Activated T-helper 1 cell treated with Interleukin-2 at 50 U/mL for 16 hours (primary cell): Measurements from ENCODE around the gene TNRC6C.

Experiments
- DNase-seq: peaks from one replicate; pipeline ENCODE4 v3.0.0-alpha.2; 2020; ENCODE audit warnings: low read depth

TNRC6C gene, protein sequence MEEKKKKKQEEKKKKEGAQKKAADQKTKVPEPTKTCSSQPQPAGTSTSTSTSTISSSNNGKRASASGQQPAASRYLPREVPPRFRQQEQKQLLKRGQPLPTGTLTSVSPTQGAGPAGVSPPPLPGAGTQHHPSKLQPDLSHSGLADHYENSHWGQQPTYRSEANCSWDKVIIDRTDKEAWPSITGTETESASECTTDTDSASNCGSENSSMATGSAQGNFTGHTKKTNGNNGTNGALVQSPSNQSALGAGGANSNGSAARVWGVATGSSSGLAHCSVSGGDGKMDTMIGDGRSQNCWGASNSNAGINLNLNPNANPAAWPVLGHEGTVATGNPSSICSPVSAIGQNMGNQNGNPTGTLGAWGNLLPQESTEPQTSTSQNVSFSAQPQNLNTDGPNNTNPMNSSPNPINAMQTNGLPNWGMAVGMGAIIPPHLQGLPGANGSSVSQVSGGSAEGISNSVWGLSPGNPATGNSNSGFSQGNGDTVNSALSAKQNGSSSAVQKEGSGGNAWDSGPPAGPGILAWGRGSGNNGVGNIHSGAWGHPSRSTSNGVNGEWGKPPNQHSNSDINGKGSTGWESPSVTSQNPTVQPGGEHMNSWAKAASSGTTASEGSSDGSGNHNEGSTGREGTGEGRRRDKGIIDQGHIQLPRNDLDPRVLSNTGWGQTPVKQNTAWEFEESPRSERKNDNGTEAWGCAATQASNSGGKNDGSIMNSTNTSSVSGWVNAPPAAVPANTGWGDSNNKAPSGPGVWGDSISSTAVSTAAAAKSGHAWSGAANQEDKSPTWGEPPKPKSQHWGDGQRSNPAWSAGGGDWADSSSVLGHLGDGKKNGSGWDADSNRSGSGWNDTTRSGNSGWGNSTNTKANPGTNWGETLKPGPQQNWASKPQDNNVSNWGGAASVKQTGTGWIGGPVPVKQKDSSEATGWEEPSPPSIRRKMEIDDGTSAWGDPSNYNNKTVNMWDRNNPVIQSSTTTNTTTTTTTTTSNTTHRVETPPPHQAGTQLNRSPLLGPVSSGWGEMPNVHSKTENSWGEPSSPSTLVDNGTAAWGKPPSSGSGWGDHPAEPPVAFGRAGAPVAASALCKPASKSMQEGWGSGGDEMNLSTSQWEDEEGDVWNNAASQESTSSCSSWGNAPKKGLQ (N-terminal part only)

GRCh38 chr17:77957857-77958715 lies at the start of gene TNRC6C:
Gene TNRC6C (plus strand): TSS chr17:77958703. CDS start chr17:78004207, 45,504 bp downstream.
- DNase-seq = peak; percentile 100

GRCh38 chr17:77909236-77909635 lies 49.3 kb upstream of the TNRC6C start:
- DNase-seq = no peak

DNA sequence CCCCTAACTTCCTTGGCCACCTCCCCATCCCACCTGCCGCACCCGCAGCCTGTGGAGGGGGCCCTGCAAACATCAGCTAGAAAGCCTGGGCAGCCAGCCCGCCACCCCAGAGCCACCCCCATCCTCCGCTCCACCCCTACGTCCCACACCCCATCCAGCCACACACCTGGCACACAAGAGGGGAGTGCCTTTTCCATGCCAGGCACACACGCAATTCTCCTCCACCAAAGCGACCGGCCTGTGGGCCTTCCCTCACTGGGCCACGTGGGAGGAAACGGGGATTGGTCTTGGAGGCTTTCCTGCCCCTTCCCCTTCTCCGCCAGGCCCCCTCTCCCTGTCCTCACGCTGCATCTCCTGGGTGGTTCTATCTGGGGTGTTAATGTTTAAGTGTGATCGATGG lies 48.7 kb upstream of the TNRC6C start:
- no peak for DNase-seq

- DNase-seq = no peak
Observed at GRCh38 chr17:77914385-77915254, 43.9 kb upstream of the TNRC6C start.

DNA sequence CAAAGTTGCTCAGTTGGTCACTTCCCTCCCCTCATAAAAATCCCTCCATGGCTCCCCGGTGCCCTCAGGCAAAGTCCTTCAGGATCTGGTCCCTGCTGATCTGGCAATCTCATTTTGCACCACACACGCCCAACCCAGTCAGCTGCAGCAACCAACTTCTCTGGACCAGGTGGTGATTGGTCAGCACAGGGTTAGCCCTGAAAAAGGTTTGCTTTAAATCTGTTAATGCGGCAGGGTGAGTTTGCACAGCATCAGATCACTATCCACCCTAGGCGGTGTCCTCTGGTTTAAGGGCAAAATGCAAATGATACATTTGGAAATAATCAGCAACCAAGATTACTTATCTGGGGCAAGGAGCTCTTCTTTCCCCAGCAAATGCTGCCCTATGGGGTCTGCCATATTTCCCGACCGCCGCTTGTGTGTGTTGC lies 42.9 kb upstream of the TNRC6C start:
- no peak for DNase-seq

GRCh38 chr17:77916264-77916663 lies 42.2 kb upstream of the TNRC6C start:
- DNase-seq = no peak

DNA sequence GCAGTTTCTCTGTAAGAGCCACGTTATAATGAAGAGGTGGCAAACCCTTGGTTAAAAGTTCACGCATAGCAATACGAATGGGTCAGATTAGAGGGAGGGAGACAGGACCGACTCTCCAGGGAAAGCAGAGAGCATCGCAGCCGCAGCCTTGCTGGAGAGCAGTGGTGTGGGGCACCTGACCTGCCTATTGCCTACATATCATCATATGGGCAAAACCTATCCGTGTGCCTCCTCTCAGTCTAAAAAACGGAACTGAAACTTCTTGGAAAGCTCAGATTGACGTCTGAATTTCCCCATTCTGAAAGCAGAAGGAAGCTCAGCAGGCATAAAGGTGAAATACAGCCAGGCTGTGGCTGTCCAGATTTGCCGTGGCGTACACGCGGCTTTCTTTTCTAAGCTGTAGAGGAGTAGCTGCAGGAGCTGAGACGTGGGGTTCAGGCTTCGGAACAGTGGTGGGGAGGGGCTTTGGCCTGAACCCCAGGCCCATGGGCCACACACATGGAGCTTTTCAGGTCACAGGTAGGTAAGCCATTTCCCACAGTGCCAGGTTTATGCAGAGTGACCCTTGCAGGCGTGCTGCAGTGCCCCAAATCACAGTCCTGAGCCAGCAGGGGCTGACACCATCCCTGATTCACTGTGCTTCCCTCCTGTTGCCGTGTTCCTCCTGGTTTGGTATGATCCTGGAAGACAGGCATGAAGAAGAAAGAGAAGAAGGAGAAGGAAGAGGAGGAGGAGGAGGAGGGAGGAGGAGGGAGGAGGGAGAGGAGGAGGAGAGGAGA lies 41.6 kb upstream of the TNRC6C start:
- DNase-seq = no peak

- no peak for DNase-seq
Observed at GRCh38 chr17:77919276-77919675, 39.2 kb upstream of the TNRC6C start.

- DNase-seq = no peak
Observed at GRCh38 chr17:77923135-77923534, 35.4 kb upstream of the TNRC6C start.

DNA sequence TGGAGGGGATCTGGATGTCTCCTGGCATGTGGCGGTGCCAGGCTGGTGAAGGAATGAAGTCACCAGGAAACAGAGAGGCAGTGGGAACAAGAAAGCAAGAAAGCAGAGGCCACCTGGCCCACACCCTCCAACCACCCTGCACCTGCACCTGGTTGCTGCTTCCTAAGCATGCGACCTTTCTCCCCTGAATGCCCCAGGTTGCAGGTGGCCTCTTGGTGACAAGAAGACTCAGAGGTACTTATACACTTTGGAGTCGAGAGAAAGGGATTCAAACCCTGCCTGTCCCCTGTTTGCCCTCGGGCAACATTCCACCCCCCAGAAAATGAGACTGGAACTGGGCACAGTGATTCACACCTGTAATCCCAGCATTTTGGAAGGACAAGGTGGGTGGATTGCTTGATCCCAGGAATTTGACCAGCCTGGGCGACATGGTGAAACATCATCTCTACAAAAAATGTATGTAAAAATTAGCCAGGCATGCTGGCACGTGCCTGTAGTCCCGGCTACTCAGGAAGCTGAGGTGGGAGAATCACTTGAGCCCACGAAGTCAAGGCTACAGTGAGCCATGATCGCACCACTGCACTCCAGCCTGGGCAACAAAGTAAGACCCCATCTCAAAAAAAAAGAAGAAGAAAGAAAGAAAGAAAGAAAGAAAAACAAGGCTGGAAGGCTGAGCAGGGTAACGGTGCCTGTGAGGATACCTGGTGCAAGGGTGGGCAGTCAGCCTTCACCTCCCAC lies 34.6 kb upstream of the TNRC6C start:
- DNase-seq = no peak

GRCh38 chr17:77924757-77925336 lies 33.7 kb upstream of the TNRC6C start:
- no peak for DNase-seq

DNA sequence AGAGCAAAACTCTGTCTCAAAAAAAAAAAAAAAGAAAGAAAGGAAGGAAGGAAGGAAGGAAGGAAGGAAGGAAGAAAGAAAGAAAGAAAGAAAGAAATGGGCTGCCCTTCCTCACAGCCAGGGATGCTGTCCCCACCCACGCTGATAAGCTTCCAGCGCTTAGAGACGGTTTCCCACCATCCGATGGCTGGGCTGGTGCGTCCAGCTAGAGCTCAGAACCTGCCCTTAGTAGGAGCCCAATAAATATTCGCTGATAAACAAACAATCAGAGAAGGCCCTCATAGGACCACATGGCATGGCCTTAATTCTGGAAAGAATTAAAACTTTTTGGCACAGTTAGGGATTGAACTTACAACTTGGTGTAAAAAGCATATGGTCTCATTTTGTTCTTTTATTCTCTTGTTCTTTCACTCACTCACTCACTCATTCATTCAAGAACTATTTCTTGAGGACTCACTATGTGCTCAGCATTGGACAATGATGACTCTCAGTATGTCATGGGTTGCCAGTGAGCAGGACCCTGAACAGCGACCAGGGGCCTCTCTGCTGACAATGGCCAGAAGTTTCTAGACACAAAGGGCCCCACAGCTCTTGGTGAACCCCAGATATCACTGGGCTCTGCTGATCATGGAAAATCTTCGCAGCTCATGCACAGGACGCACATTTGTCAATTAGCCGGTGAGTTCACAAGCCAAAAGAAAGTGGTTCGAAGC lies 32.5 kb upstream of the TNRC6C start:
- no peak for DNase-seq

GRCh38 chr17:77926981-77927380 lies 31.5 kb upstream of the TNRC6C start:
- no peak for DNase-seq

DNA sequence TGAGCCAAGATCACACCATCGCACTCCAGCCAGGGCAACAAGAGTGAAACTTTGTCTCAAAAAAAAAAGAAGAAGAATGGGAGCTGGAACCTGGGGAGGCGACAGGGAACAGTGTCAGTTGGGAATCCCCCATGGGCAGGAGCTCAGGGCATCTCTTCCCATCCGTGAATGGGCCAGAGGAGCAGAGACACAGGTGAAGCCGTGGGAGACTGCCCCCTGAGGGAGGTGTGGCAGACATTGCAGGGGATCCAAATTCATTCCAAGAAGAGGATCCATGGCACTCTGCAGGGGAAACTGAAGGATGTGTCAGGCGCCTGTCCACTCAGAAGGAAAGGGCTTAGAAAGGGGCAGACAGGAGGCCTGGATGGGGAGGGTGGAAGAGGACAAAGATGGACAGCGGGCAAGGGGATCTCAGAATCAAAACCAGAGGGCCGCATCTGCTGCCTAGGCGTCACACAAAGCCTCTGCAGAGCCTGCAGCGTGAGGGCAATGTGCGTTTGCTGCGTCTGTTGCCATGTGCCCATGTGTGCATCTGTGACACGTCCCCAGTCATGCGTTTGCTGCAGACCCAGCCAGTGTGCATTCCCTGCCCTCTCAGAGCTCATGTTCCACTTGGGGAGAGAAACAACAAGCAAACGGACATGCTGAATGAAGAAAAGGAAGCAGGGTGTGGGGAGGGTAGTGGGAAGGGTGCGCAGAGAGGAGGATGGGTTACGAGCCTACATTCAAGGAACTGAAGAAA lies 30.6 kb upstream of the TNRC6C start:
- no peak for DNase-seq

DNA sequence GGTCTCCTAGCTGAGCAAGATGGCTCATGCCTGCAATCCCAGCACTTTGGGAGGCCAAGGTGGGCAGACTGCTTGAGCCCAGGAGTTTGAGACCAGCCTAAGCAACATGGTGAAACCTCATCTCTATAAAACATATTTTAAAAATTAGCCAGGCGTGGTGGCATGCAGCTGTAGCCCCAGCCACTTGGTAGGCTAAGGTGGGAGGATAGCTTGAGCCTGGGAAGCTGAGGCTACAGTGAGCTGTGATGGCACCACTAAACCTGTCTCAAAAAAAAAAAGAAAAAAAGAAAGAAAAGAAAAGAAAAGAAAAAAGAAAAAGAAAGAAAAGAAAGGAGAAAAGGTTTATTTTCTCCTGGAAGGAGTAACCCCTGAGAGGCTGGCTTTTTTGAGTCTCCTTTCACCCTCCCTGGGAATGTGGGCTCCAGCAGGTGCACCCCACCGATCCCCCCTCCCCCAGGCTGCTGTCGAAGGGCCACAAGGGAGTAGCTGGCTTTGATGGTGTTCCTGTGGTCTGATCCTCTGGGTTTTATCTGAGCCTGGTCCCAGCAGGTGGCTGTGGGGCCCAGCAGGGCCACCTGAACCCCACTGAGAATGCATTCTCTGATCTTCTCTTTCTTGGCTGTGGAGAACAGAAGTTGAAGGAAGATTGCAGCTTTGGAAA lies 29.9 kb upstream of the TNRC6C start:
- DNase-seq = no peak

DNA sequence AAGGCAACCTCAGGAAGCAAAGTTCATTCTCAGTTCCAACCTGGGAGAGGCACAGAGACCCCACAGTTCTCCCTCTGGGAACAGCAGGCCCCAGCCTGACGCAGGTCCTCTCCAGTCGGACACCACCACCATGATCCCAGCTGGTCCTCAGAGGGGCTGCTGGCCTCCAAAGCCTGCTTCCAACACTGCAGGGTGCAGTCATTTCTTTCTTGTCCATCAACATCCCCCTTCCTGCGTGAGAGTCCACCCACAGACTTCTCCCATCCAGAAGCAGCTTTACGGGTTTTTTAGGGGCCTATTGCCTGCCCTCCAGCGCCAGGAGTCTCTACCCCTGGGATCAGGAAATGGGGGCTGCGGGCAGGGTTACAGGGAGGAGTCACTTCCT lies 29.3 kb upstream of the TNRC6C start:
- no peak for DNase-seq
